Stomach (tissue), 4 donors: ENCODE results near the gene ATP9B.

Experiments used
- CTCF ChIP-seq, 7 experiments: fragments of 450-650 bp in 4 of 7; fragments of 200-600 bp in 3 of 7; sonication (generic) in 3 of 7; IDR thresholded peaks; one replicate each; pipeline ENCODE4 v1.5.1; 2016 to 2019; ENCODE audit warnings: antibody characterized with exemption in 7 of 7, control low read depth in 2 of 7, mild to moderate bottlenecking in 1 of 7
- POLR2A ChIP-seq, 4 donors: fragments of 450-650 bp; IDR thresholded peaks; one replicate each; pipeline ENCODE4 v1.6.1; 2016; ENCODE audit warnings: antibody characterized with exemption in 4 of 4, control low read depth in 2 of 4, mild to moderate bottlenecking in 1 of 4, moderate library complexity in 1 of 4

- TF ChIP-seq CTCF (IDR thresholded peaks at IDR 0.05) (no peak), POLR2A (IDR thresholded peaks at IDR 0.05) (no peak)
Measured at GRCh38 chr18:79224381-79224780, 155.2 kb downstream of the ATP9B start.
